Trophoblast cell (in vitro differentiated cells and primary cell): Measurements from ENCODE around the gene CAMK1G.

ENCODE experiments used
- DNase-seq, 2 donors: peaks; one replicate each; pipeline ENCODE4 v3.0.0-alpha.2; 2016
- H2AFZ ChIP-seq: 2 replicates; pipeline ENCODE4 v1.6.1; 2013; ENCODE audit warnings: low read length, moderate library complexity, mild to moderate bottlenecking; ENCODE audit not compliant: insufficient read depth, poor library complexity
- H2AK5ac ChIP-seq: 2 replicates; pipeline ENCODE4 v1.6.1; 2013; ENCODE audit warnings: mild to moderate bottlenecking, low read length
- H2BK120ac ChIP-seq: 2 replicates; pipeline ENCODE4 v1.6.1; 2013; ENCODE audit warnings: low read length, mild to moderate bottlenecking, moderate library complexity; ENCODE audit not compliant: insufficient read depth, poor library complexity
- H2BK12ac ChIP-seq: 2 replicates; pipeline ENCODE4 v1.6.1; 2013; ENCODE audit warnings: mild to moderate bottlenecking, low read length, moderate library complexity
- H2BK5ac ChIP-seq: 2 replicates; pipeline ENCODE4 v1.6.1; 2013; ENCODE audit warnings: low read length, low read depth, moderate library complexity, mild to moderate bottlenecking; ENCODE audit not compliant: poor library complexity
- H3K14ac ChIP-seq: 2 replicates; pipeline ENCODE4 v1.6.1; 2013; ENCODE audit warnings: mild to moderate bottlenecking, low read length
- H3K18ac ChIP-seq: 2 replicates; pipeline ENCODE4 v1.6.1; 2013; ENCODE audit warnings: mild to moderate bottlenecking, low read length
- H3K23ac ChIP-seq: 2 replicates; pipeline ENCODE4 v1.6.1; 2013; ENCODE audit warnings: low read length
- H3K27ac ChIP-seq: 2 replicates; pipeline ENCODE4 v1.5.1; 2013; ENCODE audit warnings: low read depth, mild to moderate bottlenecking, inconsistent platforms, low read length, moderate library complexity
- H3K27me3 ChIP-seq: 2 replicates; pipeline ENCODE4 v1.6.1; 2013; ENCODE audit warnings: inconsistent platforms, mild to moderate bottlenecking, low read length, moderate library complexity; ENCODE audit not compliant: insufficient read depth
- H3K36me3 ChIP-seq, 2 experiments: 1 replicate in 1 of 2; 2 replicates in 1 of 2; pipeline ENCODE4 v1.6.1; 2013; ENCODE audit warnings: low read length in 2 of 2, mild to moderate bottlenecking in 2 of 2, moderate library complexity in 1 of 2; ENCODE audit not compliant: insufficient read depth in 2 of 2, control insufficient read depth in 1 of 2
- H3K4ac ChIP-seq: 2 replicates; pipeline ENCODE4 v1.6.1; 2013; ENCODE audit warnings: low read depth, mild to moderate bottlenecking, low read length, moderate library complexity
- H3K4me1 ChIP-seq, 2 experiments: 1 replicate in 1 of 2; 2 replicates in 1 of 2; pipeline ENCODE4 v1.6.1; 2013; ENCODE audit warnings: low read length in 2 of 2, mild to moderate bottlenecking in 2 of 2, moderate library complexity in 1 of 2; ENCODE audit not compliant: insufficient read depth in 2 of 2, control insufficient read depth in 1 of 2
- H3K4me2 ChIP-seq: 2 replicates; pipeline ENCODE4 v1.6.1; 2013; ENCODE audit warnings: inconsistent platforms, mild to moderate bottlenecking, low read length, moderate library complexity
- H3K4me3 ChIP-seq: 2 replicates; pipeline ENCODE4 v1.5.1; 2013; ENCODE audit warnings: mild to moderate bottlenecking, low read depth, low read length, inconsistent platforms
- H3K79me1 ChIP-seq: one replicate; pipeline ENCODE4 v1.6.1; 2013; ENCODE audit warnings: low read length
- H3K79me2 ChIP-seq: 2 replicates; pipeline ENCODE4 v1.6.1; 2013; ENCODE audit warnings: low read length, mild to moderate bottlenecking; ENCODE audit not compliant: control insufficient read depth, insufficient read depth, poor library complexity
- H3K9ac ChIP-seq: 2 replicates; pipeline ENCODE4 v1.6.1; 2013; ENCODE audit warnings: mild to moderate bottlenecking, low read length
- H3K9me3 ChIP-seq: 2 replicates; pipeline ENCODE4 v1.6.1; 2013; ENCODE audit warnings: low read depth, mild to moderate bottlenecking, control low read depth, inconsistent platforms, low read length; ENCODE audit not compliant: insufficient read depth
- H4K12ac ChIP-seq: 2 replicates; pipeline ENCODE4 v1.6.1; 2013; ENCODE audit warnings: low read depth, mild to moderate bottlenecking, low read length, moderate library complexity
- H4K8ac ChIP-seq: 2 replicates; pipeline ENCODE4 v1.6.1; 2013; ENCODE audit warnings: low read depth, mild to moderate bottlenecking, low read length, moderate library complexity
- H4K91ac ChIP-seq: one replicate; pipeline ENCODE4 v1.6.1; 2013; ENCODE audit warnings: low read depth, mild to moderate bottlenecking, low read length, moderate library complexity
- WGBS: extraction: QIAGEN DNeasy Blood & Tissue Kit; methylation state at CpG from one replicate; pipeline ENCODE4 v1.1.7; 2013; ENCODE audit warnings: missing lambda C conversion rate; ENCODE audit not compliant: insufficient read length, insufficient coverage; ENCODE audit errors: extremely low coverage; 5-methylcytosine and 5-hydroxymethylcytosine counted together

The CAMK1G gene

DNA sequence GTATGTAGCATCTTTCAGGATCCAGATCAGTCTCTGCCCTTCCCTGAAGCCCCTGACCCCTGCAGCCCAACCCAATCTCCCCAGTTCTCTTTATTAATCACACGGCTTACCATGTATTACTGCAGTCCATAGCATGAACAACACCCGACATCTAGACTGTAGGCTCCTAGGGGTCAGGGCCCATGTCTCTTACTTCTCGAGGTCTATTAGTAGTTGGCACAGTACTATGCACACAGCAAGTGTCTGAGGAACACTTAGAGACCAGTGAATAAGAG, 27.1 kb downstream of the CAMK1G start:
- DNase-seq, result no peak
- Histone ChIP-seq H3K23ac (no peak overlapping the region), H3K79me2 (no peaks in the 10 kb centered on the region), H3K9me3 (peaks cover 3% of the 10 kb centered on the region), H2AK5ac (no peak overlapping the region), H4K8ac (no peak overlapping the region), H3K36me3 (peaks cover 42 to 72% of the 10 kb centered on the region in 2 experiments), H4K91ac (peak overlapping the region; percentile 3), H3K4me3 (no peak overlapping the region), H3K27me3 (no peaks in the 10 kb centered on the region), H3K9ac (no peak overlapping the region), H3K14ac (no peak overlapping the region), H3K4ac (no peak overlapping the region), H2BK120ac (no peak overlapping the region), H2BK12ac (no peak overlapping the region), H2AFZ (no peak overlapping the region), H3K4me2 (no peak overlapping the region), H3K79me1 (peaks cover 2% of the 10 kb centered on the region), H3K18ac (no peak overlapping the region), H3K27ac (no peak overlapping the region), H2BK5ac (no peak overlapping the region), H4K12ac (no peak overlapping the region), H3K4me1 (peaks cover 14 to 18% of the 10 kb centered on the region in 2 experiments)
- no CpG with 5 or more reads among the region's 3 CpGs for WGBS

DNA sequence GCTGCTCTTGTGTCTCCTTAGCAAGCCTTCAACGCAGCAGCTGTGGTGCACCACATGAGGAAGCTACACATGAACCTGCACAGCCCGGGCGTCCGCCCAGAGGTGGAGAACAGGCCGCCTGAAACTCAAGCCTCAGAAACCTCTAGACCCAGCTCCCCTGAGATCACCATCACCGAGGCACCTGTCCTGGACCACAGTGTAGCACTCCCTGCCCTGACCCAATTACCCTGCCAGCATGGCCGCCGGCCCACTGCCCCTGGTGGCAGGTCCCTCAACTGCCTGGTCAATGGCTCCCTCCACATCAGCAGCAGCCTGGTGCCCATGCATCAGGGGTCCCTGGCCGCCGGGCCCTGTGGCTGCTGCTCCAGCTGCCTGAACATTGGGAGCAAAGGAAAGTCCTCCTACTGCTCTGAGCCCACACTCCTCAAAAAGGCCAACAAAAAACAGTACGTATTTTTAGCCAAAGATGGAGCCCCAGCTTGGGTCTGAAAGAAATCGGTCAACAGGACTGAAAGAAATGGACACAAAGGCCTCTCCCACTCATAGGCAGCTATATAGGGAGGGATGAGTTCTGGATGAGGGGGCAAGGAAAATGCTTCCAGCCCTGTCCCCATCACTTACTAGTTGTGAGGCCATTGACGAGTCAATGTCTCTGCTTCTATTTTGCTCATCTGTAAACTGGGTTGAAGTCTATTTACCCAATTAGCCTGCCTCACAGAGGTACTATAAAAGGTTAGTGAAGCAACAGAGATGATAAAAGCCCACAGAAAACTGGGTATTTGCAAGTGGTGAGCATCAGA, 28.5 kb downstream of the CAMK1G start:
- no peak for DNase-seq
- Histone ChIP-seq H3K27ac (no peak overlapping the region), H2BK120ac (no peak overlapping the region), H3K79me1 (peaks cover 2% of the 10 kb centered on the region), H4K91ac (no peak overlapping the region), H3K4me1 (peaks cover 12 to 18% of the 10 kb centered on the region in 2 experiments), H4K12ac (no peak overlapping the region), H3K9me3 (peaks cover 3% of the 10 kb centered on the region), H3K18ac (no peak overlapping the region), H3K9ac (no peak overlapping the region), H3K4ac (no peak overlapping the region), H3K27me3 (no peaks in the 10 kb centered on the region), H3K4me3 (no peak overlapping the region), H4K8ac (no peak overlapping the region), H3K4me2 (no peak overlapping the region), H3K79me2 (no peaks in the 10 kb centered on the region), H2BK5ac (no peak overlapping the region), H2AK5ac (no peak overlapping the region), H3K23ac (no peak overlapping the region), H2AFZ (no peak overlapping the region), H2BK12ac (no peak overlapping the region), H3K36me3 (peaks cover 37 to 59% of the 10 kb centered on the region in 2 experiments), H3K14ac (no peak overlapping the region)
- no CpG with 5 or more reads among the region's 13 CpGs for WGBS

DNA sequence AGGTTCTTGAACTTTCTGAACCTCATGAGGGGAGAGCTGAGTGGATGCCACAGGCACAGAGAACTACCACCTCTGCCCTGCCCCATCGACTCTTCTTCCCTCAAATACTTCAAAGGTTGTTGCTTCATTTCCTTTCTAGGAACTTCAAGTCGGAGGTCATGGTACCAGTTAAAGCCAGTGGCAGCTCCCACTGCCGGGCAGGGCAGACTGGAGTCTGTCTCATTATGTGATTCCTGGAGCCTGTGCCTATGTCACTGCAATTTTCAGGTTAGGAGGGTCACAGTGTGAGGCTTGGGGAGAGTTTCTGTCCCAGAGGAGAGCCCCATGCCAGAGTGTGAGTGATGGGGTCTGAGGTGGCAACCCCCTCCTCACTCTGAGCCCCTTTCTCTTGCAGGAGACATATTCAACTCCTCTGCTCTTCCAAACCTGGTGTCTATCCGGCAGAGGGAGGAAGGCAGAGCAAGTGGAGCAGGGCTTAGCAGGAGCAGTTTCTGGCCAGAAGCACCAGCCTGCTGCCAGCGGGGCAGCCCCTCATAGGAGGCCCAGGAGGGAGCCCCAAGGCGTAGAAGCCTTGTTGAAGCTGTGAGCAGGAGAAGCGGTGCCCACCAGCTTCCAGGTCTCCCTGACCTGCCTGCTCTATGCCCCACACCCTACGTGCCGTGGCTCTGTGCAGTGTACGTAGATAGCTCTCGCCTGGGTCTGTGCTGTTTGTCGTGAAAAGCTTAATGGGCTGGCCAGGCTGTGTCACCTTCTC, 29.3 kb downstream of the CAMK1G start:
- H3K27ac ChIP-seq, result no peak overlapping the region
- no peak overlapping the region for H3K4ac ChIP-seq
- H4K12ac ChIP-seq, result no peak overlapping the region
- no peak overlapping the region for H3K4me3 ChIP-seq
- H3K14ac ChIP-seq, result no peak overlapping the region
- H4K8ac ChIP-seq, result no peak overlapping the region
- no peak overlapping the region for H2AK5ac ChIP-seq
- peaks cover 33 to 50% of the 10 kb centered on the region in 2 experiments for H3K36me3 ChIP-seq
- H3K4me1 ChIP-seq, result peaks cover 6 to 11% of the 10 kb centered on the region in 2 experiments
- no peak for DNase-seq
- no peak overlapping the region for H2BK12ac ChIP-seq
- no peak overlapping the region for H2AFZ ChIP-seq
- H3K4me2 ChIP-seq, result no peak overlapping the region
- H3K9ac ChIP-seq, result no peak overlapping the region
- H2BK120ac ChIP-seq, result no peak overlapping the region
- H4K91ac ChIP-seq, result no peak overlapping the region
- no peaks in the 10 kb centered on the region for H3K79me2 ChIP-seq
- no peak overlapping the region for H2BK5ac ChIP-seq
- H3K9me3 ChIP-seq, result peaks cover 3% of the 10 kb centered on the region
- no peak overlapping the region for H3K18ac ChIP-seq
- no peak overlapping the region for H3K23ac ChIP-seq
- no CpG with 5 or more reads among the region's 12 CpGs for WGBS
- peaks cover 2% of the 10 kb centered on the region for H3K79me1 ChIP-seq
- no peaks in the 10 kb centered on the region for H3K27me3 ChIP-seq

DNA sequence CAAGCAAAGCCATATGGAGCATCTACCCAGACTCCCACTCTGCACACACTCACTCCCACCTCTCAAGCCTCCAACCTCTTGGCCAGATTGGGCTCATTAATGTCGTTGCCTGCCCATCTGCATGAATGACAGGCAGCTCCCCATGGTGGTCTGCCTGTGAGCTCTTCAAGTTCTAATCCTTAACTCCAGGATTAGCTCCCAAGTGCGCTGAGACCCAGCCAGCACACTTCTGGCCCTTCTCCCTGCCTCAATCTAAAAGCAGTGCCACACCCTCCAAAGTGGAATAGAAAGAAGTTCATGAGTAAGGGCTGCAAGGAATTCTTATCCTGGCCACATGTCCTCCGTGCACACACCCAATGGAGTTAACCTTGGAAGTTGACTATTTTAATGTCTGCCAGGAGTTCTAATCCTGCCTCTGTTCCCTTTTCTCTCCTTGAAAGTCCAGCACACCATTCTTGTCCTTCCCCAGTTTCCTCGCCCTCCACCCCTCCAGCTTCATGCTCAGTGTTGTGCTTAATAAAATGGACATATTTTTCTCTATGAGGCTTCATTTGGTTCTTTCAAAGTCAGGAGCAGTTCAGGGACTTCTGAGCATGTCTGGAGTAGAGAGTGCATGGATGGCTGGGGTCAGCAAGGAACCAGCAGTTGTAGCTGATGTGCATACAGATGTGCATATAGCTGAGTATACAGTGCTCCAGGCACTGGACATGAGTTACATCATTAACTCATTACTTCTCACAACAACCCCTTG, 30.1 kb downstream of the CAMK1G start:
- Histone ChIP-seq H4K12ac (no peak overlapping the region), H2AK5ac (no peak overlapping the region), H3K18ac (no peak overlapping the region), H3K23ac (no peak overlapping the region), H2AFZ (no peak overlapping the region), H3K9me3 (peaks cover 3% of the 10 kb centered on the region), H3K4me3 (no peak overlapping the region), H2BK12ac (no peak overlapping the region), H3K27me3 (no peaks in the 10 kb centered on the region), H3K4me1 (peaks cover 5 to 10% of the 10 kb centered on the region in 2 experiments), H3K36me3 (peaks cover 29 to 50% of the 10 kb centered on the region in 2 experiments), H3K79me2 (no peaks in the 10 kb centered on the region), H3K14ac (no peak overlapping the region), H3K79me1 (peaks cover 2% of the 10 kb centered on the region), H2BK120ac (no peak overlapping the region), H3K9ac (no peak overlapping the region), H4K8ac (no peak overlapping the region), H4K91ac (no peak overlapping the region), H3K27ac (no peak overlapping the region), H3K4me2 (no peak overlapping the region), H3K4ac (no peak overlapping the region), H2BK5ac (no peak overlapping the region)
- WGBS, result no CpG with 5 or more reads among the region's 4 CpGs
- no peak for DNase-seq
